A204.1 (cell line): ENCODE measurements around the gene TOR4A.

Source experiments
- FAIRE-seq: peaks from 2 replicates; lab custom pipeline; 2012; peaks lifted over from hg19 to GRCh38; lab: Jason Lieb, UNC

The TOR4A gene

GRCh38 chr9:137307255-137308056, 29.9 kb downstream of the TOR4A start:
- no peak for FAIRE-seq

GRCh38 chr9:137308057-137308619, 30.6 kb downstream of the TOR4A start:
- FAIRE-seq = no peak

DNA sequence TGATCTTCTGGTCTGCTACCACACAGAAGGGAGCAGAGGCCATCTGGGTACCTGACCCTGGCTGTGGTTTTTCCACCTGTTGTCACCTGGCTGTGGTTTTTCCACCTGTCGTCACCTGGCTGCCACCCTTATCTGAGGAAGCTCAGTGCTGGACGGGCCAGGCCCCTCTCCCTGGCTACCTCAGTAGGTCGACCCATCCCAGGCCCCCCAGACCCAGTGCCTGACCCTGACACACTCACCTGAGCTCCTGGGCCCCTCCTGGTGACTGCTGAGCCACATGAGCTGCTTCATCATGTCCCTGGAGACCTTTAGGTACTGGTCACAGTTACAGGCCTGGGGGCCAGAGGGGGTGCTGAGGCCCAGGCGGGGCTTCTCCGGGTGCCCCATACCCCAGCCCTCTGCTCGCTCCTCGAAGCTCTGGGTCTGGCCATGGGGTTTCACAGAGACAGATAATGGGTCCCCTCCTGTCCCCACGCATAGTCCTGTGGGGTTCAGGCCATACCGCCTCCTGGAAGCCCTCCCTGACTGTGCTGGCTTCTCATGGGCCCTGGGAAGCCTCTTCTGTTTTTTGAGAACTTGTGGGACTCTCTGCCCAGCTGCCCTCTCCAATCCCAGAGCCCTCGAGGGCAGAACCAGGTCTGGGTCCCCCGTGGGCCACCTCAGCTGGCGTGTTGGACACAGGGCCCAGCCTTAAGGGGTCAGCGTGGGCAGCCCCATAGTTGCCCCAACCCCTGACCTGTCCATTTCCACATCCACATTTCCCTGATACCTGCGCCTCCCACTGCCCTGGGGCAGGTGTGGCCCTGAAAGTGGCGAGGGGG, 32.1 kb downstream of the TOR4A start:
- FAIRE-seq = no peak

GRCh38 chr9:137310189-137311052, 32.9 kb downstream of the TOR4A start:
- no peak for FAIRE-seq

DNA sequence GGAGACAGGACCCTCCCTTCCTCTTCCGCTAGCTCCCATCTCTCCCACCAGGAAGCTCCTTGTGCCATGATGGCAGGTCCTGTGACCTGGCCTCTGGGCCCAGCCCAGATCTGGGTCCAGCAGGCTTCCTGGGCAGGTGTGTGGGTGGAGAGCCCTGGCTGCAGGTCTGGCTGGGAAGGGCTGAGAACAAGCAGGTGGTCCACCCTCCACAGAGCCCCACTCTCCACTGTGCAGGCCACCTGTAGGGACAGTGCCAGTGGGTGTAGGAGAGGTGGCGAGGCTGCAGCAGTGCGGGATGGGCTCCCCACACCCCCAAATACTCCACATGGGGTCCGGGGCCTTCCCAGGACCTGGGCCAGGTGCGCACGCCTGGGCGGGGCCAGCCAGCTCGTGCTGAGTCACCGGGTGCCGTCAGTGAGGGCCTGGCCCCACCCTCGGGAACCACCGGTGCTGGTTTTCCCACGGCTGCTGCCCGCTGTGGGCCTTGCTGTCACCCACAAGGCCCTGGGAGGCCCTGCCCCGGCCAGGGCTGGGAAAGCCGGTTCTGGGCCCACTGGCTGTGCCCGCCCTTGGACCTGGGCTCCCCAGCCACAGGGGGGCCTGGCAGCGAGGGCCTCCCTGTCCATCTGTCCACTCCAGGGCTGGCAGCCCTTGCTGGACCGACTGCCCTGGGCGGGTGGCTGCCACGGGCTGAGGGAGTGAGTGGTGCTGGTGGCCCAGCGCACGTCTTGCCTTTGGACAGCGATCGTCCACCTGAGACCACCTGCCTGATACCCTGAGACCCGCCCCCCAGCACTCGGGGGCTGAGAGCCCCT, 33.9 kb downstream of the TOR4A start:
- FAIRE-seq = no peak

DNA sequence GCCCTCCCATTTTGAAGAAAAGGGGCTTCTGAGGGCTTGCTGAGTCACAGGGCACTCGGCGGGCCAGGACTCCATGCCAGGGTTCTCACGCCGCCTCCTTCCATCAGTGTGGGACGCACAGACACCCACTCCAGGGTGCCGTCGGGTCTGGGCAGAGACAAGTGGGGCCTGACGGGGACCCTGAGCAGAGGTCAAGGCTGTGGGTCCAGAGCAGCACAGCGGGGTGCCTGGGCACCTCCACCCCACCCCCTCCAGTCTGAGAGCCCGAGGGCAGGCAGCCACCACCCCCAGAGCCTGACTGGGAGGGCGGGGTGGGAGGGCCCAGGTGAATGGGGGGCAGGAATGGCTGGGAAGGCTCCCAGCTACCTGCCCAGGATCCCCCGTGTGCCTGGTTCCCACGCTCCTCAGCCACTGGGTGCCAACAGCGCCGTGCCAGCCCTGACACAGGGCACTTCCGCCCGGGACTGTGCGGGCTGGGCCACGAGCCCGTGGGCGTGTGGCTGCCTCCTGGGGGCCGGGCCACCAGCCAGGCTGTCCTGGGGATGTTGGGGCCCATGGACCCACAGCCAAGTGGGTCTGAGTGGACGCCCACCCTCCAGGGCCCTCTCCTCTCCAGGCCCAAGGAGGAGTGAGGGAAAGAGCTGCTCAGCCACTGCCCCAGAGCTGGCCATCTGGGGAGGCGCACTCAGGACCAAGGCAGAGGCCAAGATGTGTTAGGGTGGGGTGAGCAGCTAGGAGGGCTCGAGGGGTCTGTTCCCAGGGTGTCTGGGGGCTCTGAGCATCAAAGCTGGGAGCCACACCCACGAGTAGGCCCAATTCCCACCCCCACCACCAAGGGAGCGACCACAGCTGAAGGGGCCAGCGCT, 34.7 kb downstream of the TOR4A start:
- FAIRE-seq = no peak

DNA sequence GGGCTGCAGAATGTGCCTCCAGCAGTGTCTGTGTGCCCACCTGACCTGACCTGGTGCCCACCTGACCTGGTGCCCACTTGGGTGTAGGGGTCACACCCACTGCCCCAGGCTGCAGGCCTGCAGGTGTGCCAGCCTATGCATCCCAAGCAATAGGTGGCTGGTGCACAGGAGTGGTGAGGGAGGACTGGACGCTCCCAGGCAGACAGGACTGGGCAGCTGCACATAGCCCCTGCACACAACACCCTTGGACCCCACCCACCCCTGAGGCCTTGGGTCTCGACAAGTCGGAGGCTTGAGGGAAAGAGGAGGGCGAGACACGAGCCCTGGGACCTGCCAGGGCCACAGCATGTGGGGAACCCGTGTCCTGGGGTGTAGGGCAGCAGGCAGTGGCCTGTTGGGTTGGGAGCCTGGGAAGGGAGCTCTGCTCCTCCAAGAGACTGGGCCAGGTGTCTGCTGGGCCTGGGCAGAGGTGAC, 35.4 kb downstream of the TOR4A start:
- no peak for FAIRE-seq

GRCh38 chr9:137313326-137313936, 35.9 kb downstream of the TOR4A start:
- no peak for FAIRE-seq

GRCh38 chr9:137313956-137314560, 36.5 kb downstream of the TOR4A start:
- FAIRE-seq = no peak

DNA sequence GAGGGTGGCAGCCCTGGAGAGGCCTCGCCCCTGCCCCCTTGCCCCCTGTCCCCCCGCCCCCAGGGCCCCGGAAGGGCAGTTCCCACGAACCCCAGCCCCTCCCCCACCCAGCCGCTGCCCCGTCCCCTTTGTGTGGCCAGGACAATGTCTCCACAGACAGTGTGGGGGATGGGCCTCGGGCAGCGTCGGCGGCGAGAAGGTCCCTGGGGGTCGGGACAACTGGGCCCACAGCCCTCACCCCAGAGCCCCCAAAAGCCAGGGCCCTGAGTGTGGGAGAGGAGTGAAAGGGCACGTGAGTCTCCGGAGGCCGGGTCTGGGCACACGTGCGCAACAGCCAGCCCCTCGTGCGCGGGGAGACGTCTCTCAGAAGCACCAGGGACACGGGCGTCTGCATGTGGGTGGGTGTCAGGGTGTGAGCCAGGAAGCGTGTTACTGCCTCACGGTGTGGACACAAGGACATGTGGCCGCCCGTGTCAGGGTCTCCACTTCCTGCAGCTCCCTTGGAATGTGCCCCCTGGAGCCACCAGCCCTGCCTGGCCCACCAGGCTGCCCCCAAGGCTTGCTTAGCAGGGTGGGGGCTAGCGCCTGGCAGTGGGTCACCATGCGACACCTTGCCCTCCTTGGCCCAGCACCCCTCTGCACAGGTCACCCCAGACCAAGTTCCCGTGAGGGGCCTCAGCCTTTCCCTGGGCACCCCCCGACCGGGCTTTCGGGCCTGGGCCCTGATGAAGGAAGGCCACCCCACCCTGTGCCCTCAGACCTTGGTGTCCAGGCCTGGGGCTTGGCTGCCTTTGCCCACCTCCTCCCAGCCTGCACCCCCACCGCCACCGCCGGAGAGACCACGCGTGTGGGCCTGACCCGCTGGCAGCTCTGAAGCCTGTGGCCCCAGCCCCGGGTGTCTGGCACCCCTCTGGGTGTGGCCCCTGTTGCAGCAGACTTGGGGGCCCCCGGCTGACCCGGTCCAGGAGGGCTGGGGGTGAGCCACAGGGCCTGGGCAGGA, 37.3 kb downstream of the TOR4A start:
- no peak for FAIRE-seq

- no peak for FAIRE-seq
Observed at GRCh38 chr9:137315581-137316011, 38.1 kb downstream of the TOR4A start.

DNA sequence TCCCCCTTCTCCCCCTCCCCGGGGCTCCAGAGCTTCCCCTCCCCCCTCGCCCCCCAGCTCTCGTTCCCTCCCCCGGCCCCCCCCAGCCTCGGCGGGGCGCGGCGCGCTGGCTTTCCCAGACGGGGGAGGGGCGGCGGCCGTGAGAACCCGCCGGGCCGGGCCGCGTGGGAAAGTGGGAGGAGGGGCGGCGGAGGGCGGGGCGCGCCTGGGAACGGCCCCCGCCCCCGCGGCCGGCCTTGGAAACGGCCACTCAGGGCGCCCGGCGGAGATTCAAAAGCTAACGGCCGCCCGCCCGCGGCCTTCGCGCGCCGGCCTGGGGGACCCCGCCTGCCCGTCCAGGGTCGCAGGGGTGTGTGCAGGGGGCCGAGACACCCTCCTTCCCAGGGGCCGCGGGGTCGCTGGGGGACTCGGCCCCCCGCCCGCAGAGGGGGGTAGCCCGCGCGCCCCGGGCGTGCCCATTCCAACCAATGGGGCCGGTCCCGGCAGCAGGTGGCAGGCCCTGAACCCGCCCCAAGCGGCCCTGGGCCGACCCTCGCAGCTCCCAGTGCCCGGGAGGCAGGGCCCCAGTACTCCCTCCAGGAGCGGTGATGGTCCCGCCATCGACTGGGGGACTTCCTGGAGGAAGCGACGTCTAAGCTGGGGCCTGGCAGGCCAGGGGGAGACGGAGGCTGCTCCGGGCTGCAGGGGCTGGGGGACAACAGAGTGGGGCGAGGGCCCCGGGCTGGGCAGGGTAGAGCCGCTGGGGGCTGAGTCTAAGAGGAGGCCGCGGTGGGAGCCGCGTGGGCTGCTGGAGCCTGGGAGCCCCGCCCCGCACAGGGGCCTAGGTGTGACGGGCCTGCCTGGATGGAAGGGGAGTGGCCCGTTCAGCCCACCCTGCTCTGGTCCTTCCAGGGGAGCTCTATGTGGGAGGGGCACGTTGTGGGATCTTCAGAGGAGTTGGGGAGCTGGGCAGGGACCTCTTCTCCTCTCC, 38.8 kb downstream of the TOR4A start:
- no peak for FAIRE-seq

DNA sequence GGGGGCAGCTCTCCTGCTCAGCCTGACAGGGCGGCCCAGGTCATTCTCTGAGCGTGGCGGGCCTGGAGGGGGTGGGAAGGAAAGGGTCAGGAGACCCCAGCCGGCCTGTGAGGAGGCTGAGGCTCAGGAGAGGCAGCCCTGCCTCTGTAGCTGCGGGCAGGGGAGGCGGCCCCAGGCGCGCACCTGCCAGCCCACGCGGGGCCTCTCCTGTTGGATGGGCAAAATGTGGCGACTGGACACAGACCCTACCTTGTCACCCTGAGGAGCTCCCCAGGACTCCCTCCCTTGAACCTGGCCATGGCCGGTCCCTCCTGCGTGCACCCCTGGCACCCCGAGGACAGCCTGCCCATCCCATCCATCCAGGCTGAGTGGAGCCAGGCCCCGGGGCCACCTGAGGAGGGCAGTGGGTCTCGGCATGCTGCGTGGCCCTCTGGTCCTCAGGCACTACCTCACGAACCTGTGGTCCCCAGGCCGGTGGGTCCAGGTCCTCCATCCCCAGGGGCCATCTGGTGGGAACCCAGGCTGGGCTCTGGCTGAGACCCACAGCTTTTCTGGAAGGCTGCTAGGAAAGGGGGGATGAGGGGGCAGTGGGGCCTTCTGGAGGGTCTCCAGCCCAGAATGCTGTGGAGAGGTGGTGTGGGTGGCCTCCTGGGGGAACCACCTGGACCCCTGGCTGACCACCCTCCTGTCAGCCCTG, 39.6 kb downstream of the TOR4A start:
- no peak for FAIRE-seq

GRCh38 chr9:137317718-137318511, 40.4 kb downstream of the TOR4A start:
- no peak for FAIRE-seq

GRCh38 chr9:137318602-137319001, 41.1 kb downstream of the TOR4A start:
- FAIRE-seq = no peak
